Adipocyte (in vitro differentiated cells): ENCODE data around the gene NAA10.

ENCODE experiments used
- DNase-seq: peaks from one replicate; pipeline ENCODE4 v3.0.0-alpha.2; 2015; ENCODE audit warnings: low read depth
- H3K27me3 ChIP-seq: replicated peaks from 2 replicates; pipeline ENCODE4 v1.7.0; 2013; ENCODE audit warnings: mild to moderate bottlenecking, low read length, moderate library complexity; ENCODE audit not compliant: control insufficient read depth, insufficient read depth
- H3K36me3 ChIP-seq: 2 replicates; pipeline ENCODE4 v1.7.0; 2013; ENCODE audit warnings: low read length, mild to moderate bottlenecking, moderate library complexity; ENCODE audit not compliant: control insufficient read depth, insufficient read depth, severe bottlenecking
- H3K4me1 ChIP-seq: 2 replicates; pipeline ENCODE4 v1.7.0; 2013; ENCODE audit warnings: mild to moderate bottlenecking, low read length, moderate library complexity; ENCODE audit not compliant: control insufficient read depth, insufficient read depth
- H3K4me3 ChIP-seq: 2 replicates; pipeline ENCODE4 v1.7.0; 2013; ENCODE audit warnings: mild to moderate bottlenecking, low read length, moderate library complexity
- H3K9ac ChIP-seq: 2 replicates; pipeline ENCODE4 v1.7.0; 2013; ENCODE audit warnings: mild to moderate bottlenecking, low read length, moderate library complexity
- H3K9me3 ChIP-seq: 2 replicates; pipeline ENCODE4 v1.7.0; 2013; ENCODE audit warnings: mild to moderate bottlenecking, low read length, moderate library complexity; ENCODE audit not compliant: control insufficient read depth

Gene NAA10

DNA sequence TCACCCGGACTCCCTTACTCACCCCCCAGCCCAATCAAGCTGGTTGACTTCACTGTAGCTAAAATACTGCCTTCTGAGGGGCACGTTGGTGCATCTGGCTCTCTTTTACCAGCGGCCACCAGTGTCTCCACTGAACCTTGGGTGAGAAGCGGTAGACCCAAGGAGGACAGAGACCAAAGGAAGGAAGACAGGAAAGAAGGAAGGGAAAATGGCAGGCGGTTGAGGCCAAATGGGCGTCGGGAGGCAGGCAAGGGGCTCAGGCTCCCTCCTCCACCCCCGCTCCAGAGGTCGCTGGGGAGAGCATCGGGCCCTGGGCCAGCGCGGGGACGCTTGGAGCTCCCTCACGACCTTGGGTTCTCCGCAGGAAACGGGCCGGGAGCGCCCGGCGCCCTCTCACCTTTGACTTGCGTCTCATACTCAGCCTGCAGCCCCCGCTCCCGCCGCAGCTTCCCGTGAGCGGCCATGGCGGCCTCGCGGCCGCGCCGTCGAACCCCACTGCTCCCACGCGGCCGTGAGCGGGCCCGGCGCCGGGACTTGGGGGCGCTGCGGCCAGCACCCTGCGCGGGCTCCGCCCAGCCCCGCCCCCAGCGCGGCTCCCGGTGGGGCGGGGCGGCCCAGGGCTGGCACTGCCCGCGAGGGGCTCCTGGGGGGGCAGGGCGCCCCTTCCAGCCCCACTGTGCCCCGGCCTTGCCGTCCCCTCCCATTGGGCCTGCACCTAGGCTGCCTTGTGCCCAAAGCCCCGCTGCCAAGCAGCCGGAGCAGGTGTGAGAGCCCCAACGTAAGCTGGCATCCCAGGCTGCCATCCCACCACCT, 8.9 kb downstream of the NAA10 start, which contains the start of gene ARHGAP4:
Gene ARHGAP4, minus strand, starts transcription at position 526 of the 813 bp plus-strand sequence. Its CDS starts 62 bp downstream, at position 464.
- peak within 1 kb of the TSS; percentile 91 for H3K9ac ChIP-seq
- H3K27me3 ChIP-seq = peaks cover 14% of the 10 kb centered on the region
- DNase-seq = no peak
- H3K36me3 ChIP-seq = peaks cover 17% of the 10 kb centered on the region
- peak within 1 kb of the TSS; percentile 83 for H3K4me3 ChIP-seq
- no peaks in the 10 kb centered on the region for H3K9me3 ChIP-seq
- peaks cover 28% of the 10 kb centered on the region for H3K4me1 ChIP-seq

- no peak for DNase-seq
- no peaks in the 10 kb centered on the region for H3K9me3 ChIP-seq
- no peak overlapping the region for H3K4me3 ChIP-seq
- H3K36me3 ChIP-seq = peaks cover 11% of the 10 kb centered on the region
- peaks cover 28% of the 10 kb centered on the region for H3K4me1 ChIP-seq
- H3K27me3 ChIP-seq = peaks cover 16% of the 10 kb centered on the region
- H3K9ac ChIP-seq = no peak overlapping the region
Measured at GRCh38 chrX:153925387-153925738, 9.5 kb downstream of the NAA10 start.

GRCh38 chrX:153924149-153924861, 10.5 kb downstream of the NAA10 start:
- H3K27me3 ChIP-seq = peaks cover 25% of the 10 kb centered on the region
- no peaks in the 10 kb centered on the region for H3K9me3 ChIP-seq
- peaks cover under 1% of the 10 kb centered on the region for H3K36me3 ChIP-seq
- no peak for DNase-seq
- no peak overlapping the region for H3K4me3 ChIP-seq
- H3K4me1 ChIP-seq = peaks cover 27% of the 10 kb centered on the region
- no peak overlapping the region for H3K9ac ChIP-seq

- no peak overlapping the region for H3K9ac ChIP-seq
- no peaks in the 10 kb centered on the region for H3K36me3 ChIP-seq
- H3K27me3 ChIP-seq = peaks cover 35% of the 10 kb centered on the region
- H3K9me3 ChIP-seq = no peaks in the 10 kb centered on the region
- peaks cover 24% of the 10 kb centered on the region for H3K4me1 ChIP-seq
- DNase-seq = peak; percentile 66
- H3K4me3 ChIP-seq = no peak overlapping the region
Measured at GRCh38 chrX:153922932-153923857, 11.6 kb downstream of the NAA10 start.

DNA sequence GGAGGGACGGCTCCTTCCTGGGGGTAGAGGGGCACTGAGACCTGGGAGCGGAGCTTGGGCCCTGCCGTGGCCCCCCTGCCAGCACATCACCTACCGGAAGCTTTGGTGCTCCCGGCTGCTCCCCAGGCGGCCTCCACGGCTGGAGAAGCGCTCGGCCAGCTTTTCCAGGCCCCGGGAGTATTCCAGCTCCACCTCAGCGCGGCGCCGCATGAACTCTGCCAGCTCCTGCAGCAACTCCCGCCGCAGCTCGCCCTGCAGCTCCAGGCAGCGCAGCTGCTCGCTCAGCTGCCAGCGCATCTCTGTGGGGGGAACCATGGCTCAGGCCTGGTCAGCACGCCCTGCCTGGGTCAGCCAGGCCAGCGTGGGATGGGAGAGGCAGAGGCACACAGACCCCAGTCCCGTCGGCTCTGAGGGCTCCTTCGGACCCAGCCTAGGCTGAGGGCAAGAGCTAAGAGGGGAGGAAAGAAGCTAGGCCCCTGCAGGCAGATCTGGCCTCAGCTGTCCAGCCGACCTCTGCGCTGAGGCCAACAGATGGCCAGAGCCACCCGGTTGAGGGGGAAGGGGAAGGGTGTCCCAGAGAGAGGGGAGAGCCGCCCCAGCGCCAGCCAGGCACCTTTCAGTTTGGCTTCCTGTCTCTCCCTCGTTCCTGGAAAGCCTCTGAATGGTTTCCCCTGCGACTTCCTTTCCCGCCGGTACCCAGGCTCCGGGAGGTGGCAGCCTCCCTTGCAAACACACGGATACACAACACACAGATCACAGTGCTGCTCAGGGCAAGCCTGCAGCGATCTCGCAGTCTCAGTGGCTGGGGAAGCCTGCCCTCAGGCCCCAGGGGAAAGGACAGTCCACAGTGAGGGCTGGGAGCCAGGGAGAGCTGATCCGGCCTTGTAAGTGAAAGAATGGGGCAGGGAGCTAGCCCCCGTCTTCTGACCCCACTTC, 13.1 kb downstream of the NAA10 start:
- H3K36me3 ChIP-seq = no peaks in the 10 kb centered on the region
- no peak overlapping the region for H3K4me3 ChIP-seq
- no peak for DNase-seq
- no peaks in the 10 kb centered on the region for H3K9me3 ChIP-seq
- no peak overlapping the region for H3K9ac ChIP-seq
- H3K27me3 ChIP-seq = peaks cover 35% of the 10 kb centered on the region
- H3K4me1 ChIP-seq = peaks cover 15% of the 10 kb centered on the region

DNA sequence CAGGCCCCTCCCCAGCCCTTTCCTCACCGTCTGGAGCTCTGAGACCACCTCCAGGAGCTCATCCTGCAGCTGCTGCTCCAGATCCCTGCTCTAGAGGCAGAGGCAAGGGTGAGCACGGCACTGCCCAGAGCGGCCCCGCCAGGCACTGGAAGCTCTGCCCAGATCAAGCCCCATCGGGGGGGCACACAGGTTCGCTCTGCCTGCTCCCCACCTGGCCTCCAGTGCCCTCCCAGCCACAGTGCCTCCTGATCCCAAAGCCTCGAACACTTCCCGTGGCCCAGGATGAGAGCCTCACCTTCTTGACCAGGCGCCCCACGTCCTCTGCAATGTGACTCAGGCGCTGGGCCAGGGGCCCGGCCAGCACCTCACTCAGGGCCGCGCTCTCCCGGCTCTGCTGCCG, 13.8 kb downstream of the NAA10 start:
- H3K9ac ChIP-seq = no peak overlapping the region
- peaks cover 35% of the 10 kb centered on the region for H3K27me3 ChIP-seq
- no peaks in the 10 kb centered on the region for H3K36me3 ChIP-seq
- no peaks in the 10 kb centered on the region for H3K9me3 ChIP-seq
- no peak for DNase-seq
- peaks cover 12% of the 10 kb centered on the region for H3K4me1 ChIP-seq
- no peak overlapping the region for H3K4me3 ChIP-seq

DNA sequence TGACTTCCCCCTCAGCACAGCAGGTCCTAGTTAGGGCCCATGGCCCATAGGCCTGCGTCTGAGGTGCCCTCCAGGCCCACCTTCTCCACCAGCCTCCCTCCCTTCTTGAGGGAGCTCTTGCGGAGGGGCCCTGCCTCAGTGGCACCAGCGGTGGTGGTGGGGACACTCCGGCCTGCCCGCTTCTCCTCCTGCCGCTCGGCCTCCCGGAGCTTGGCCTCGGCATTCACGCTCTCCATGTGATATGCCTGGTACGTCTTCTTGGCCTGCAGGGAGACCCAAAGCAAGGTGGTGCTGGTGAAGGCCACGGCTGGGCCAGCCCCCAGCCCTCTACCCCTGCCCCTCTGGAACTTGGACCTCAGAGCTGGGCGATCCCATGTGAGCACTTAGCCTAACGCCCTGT, 14.3 kb downstream of the NAA10 start:
- Histone ChIP-seq H3K36me3 (no peaks in the 10 kb centered on the region), H3K4me3 (no peak overlapping the region), H3K27me3 (peaks cover 35% of the 10 kb centered on the region), H3K9me3 (no peaks in the 10 kb centered on the region), H3K9ac (no peak overlapping the region), H3K4me1 (peaks cover 12% of the 10 kb centered on the region)
- DNase-seq = no peak

DNA sequence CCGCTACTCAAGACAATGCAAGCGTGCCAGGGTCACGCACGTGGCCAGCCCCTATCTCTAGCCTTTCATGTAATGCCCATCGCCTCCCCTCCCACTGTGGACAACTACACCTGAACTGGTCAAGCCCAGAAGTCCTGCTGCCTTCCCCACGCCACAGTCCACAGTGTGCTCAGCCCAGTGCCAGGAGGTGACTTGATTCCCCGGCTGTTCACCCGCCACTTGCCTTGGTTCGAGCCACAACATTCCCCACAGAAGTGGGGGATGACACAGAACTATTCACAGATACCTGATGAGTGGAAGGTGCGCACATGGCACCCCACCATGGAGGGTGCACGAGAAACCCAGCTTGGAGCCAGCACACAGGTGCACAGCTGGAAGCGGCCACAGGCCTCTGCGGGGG, 15.6 kb downstream of the NAA10 start:
- Histone ChIP-seq H3K4me1 (peaks cover 6% of the 10 kb centered on the region), H3K4me3 (no peak overlapping the region), H3K36me3 (no peaks in the 10 kb centered on the region), H3K9me3 (no peaks in the 10 kb centered on the region), H3K9ac (no peak overlapping the region), H3K27me3 (peaks cover 39% of the 10 kb centered on the region)
- DNase-seq = no peak

- Histone ChIP-seq H3K4me1 (no peaks in the 10 kb centered on the region), H3K36me3 (no peaks in the 10 kb centered on the region), H3K4me3 (no peak overlapping the region), H3K9me3 (no peaks in the 10 kb centered on the region), H3K9ac (no peak overlapping the region), H3K27me3 (peaks cover 47% of the 10 kb centered on the region)
- no peak for DNase-seq
Measured at GRCh38 chrX:153917869-153918268, 17.0 kb downstream of the NAA10 start.

- peaks cover 39% of the 10 kb centered on the region for H3K27me3 ChIP-seq
- no peaks in the 10 kb centered on the region for H3K4me1 ChIP-seq
- H3K9ac ChIP-seq = no peak overlapping the region
- H3K36me3 ChIP-seq = no peaks in the 10 kb centered on the region
- no peak for DNase-seq
- no peak overlapping the region for H3K4me3 ChIP-seq
- H3K9me3 ChIP-seq = no peaks in the 10 kb centered on the region
Measured at GRCh38 chrX:153913701-153914100, 21.1 kb downstream of the NAA10 start.
